ENCODE data around the gene ASIC4. TPM values are rescaled to one million over a fixed set of nuclear protein-coding genes. Genes with fewer than 3 reads are reported as not detected.

The ASIC4 gene
- total RNA-seq, 2 experiments from 2014 or later: not detected

DNA sequence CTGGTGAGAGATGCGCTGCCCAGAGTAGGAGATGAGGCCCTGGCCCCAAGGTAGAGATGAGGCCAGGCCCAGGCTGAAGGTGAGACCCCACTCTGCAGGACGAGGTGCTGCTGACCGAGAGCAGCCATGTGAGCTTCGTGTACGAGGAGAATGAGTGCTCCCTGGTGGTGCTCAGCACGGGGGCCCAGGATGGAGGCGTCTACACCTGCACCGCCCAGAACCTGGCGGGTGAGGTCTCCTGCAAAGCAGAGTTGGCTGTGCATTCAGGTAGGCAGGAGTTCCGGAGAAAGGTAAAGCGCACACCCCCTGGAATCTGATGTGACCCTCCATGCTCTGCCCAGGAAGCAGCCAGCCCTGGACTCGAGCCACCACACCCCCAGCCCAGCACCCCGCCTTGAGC lies 37.1 kb upstream of the ASIC4 start:
- POLR2A ChIA-PET: interaction anchor here (1.1 kb wide), 1 partner anchor 22 kb away, joined by 5 read pairs; the partner anchor contains the start of gene GMPPA

DNA sequence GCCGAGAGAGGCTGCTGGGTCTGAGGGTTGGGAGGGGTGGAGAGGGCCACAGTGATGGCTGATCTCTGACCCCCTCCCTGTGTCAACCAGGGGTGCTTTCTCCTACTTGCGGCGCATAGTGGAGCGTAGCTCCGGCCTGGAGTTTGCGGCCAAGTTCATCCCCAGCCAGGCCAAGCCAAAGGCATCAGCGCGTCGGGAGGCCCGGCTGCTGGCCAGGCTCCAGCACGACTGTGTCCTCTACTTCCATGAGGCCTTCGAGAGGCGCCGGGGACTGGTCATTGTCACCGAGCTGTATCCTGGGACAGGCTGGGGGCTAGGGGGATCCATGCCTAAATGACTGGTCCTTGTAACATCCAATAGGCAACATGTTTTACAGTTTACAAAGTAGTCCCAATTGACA lies 36.5 kb upstream of the ASIC4 start:
- ChIA-PET POLR2A (no interaction called here), CTCF (interaction anchor here (1.4 to 2.3 kb wide), 3 partner anchors 17 to 52 kb away, joined by 5 to 11 read pairs (median 7); no protein-coding TSS in a partner anchor)

More for the DNA sequence above, 37.1 kb upstream of the ASIC4 start:
- CTCF ChIA-PET: interaction anchor here (0.7 to 2.3 kb wide), 8 partner anchors 8 to 59 kb away, joined by 3 to 12 read pairs (median 6); no protein-coding TSS in a partner anchor

DNA sequence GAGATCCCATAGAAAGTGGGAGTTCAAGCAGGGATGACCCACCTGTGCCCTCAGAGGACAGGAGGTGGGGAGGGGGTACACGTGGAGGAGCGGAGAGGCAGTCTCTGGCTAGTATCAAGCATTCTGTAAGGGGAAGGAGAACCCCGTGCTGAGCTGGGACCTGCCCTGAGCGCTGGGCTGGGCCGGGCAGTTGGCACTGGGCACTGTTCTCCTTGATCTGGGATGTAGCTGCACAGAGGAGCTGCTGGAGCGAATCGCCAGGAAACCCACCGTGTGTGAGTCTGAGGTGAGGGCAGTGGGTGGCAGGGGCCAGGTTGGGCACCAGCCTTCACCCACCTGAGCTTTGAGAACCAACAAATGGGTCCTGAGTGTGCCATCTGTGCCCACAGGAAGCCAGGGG lies 35.4 kb upstream of the ASIC4 start:
- POLR2A ChIA-PET: no interaction called here

DNA sequence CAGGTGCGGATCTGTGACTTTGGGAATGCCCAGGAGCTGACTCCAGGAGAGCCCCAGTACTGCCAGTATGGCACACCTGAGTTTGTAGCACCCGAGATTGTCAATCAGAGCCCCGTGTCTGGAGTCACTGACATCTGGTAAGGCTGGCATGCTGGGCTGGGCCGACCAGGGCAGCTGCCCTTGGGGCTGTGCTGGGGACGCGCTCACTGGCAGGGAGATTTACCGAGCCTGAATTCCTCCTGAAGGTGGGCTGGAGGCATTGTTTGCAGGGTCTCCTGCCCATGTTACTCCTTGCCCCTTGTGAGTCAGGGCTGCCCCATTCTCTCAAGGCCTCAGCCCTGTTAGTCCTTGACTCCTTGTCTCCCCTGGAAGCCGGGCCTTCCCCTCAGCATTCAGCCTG lies 34.3 kb upstream of the ASIC4 start:
- CTCF ChIA-PET: no interaction called here
- POLR2A ChIA-PET: no interaction called here

More for the DNA sequence above, 35.4 kb upstream of the ASIC4 start:
- CTCF ChIA-PET: interaction anchor here (2.3 kb wide), 1 partner anchor 51 kb away, joined by 11 read pairs; no protein-coding TSS in a partner anchor

DNA sequence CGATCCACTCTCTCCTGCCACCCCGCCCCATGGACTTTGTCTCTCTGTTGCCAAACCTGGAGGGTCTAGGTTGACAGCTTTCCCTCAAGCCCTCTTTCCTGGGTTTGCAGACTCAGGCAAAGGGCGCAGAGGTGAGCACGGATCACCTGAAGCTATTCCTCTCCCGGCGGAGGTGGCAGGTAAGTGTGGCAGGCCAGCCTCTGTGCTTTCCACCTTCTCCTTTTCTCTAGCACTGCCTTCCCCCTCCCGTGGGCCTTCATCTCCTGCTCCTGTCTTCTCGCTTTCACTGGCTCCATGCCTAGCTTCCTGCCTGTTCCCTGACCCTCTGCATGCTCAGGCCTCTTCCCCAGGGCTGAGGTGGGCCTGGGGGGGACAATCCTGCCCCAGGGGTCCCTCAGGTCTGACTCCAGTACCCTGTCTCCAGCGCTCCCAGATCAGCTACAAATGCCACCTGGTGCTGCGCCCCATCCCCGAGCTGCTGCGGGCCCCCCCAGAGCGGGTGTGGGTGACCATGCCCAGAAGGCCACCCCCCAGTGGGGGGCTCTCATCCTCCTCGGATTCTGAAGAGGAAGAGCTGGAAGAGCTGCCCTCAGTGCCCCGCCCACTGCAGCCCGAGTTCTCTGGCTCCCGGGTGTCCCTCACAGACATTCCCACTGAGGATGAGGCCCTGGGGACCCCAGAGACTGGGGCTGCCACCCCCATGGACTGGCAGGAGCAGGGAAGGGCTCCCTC lies 31.4 kb upstream of the ASIC4 start:
- CTCF ChIA-PET: interaction anchor here (0.7 to 2.1 kb wide), 5 partner anchors 10 to 47 kb away, joined by 3 to 8 read pairs (median 3); no protein-coding TSS in a partner anchor
- POLR2A ChIA-PET: interaction anchor here (0.6 kb wide), 1 partner anchor 16 kb away, joined by 4 read pairs; the partner anchor contains the start of gene GMPPA

DNA sequence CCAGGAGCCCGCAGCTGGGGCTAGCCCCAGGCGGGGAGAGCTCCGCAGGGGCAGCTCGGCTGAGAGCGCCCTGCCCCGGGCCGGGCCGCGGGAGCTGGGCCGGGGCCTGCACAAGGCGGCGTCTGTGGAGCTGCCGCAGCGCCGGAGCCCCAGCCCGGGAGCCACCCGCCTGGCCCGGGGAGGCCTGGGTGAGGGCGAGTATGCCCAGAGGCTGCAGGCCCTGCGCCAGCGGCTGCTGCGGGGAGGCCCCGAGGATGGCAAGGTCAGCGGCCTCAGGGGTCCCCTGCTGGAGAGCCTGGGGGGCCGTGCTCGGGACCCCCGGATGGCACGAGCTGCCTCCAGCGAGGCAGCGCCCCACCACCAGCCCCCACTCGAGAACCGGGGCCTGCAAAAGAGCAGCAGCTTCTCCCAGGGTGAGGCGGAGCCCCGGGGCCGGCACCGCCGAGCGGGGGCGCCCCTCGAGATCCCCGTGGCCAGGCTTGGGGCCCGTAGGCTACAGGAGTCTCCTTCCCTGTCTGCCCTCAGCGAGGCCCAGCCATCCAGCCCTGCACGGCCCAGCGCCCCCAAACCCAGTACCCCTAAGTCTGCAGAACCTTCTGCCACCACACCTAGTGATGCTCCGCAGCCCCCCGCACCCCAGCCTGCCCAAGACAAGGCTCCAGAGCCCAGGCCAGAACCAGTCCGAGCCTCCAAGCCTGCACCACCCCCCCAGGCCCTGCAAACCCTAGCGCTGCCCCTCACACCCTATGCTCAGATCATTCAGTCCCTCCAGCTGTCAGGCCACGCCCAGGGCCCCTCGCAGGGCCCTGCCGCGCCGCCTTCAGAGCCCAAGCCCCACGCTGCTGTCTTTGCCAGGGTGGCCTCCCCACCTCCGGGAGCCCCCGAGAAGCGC lies 30.6 kb upstream of the ASIC4 start:
- POLR2A ChIA-PET: no interaction called here
- CTCF ChIA-PET: interaction anchor here (0.7 to 2.1 kb wide), 3 partner anchors 11 to 46 kb away, joined by 3 to 8 read pairs (median 3); no protein-coding TSS in a partner anchor

DNA sequence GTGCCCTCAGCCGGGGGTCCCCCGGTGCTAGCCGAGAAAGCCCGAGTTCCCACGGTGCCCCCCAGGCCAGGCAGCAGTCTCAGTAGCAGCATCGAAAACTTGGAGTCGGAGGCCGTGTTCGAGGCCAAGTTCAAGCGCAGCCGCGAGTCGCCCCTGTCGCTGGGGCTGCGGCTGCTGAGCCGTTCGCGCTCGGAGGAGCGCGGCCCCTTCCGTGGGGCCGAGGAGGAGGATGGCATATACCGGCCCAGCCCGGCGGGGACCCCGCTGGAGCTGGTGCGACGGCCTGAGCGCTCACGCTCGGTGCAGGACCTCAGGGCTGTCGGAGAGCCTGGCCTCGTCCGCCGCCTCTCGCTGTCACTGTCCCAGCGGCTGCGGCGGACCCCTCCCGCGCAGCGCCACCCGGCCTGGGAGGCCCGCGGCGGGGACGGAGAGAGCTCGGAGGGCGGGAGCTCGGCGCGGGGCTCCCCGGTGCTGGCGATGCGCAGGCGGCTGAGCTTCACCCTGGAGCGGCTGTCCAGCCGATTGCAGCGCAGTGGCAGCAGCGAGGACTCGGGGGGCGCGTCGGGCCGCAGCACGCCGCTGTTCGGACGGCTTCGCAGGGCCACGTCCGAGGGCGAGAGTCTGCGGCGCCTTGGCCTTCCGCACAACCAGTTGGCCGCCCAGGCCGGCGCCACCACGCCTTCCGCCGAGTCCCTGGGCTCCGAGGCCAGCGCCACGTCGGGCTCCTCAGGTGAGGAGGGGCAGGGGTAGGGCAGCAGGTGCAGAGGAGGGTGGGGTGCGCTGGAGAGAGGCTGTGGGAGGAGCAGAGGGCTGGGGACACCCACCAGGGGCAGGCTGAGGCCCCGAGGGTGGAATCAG lies 29.7 kb upstream of the ASIC4 start:
- POLR2A ChIA-PET: interaction anchor here (0.6 kb wide), 1 partner anchor 114 kb away, joined by 4 read pairs; no protein-coding TSS in a partner anchor

DNA sequence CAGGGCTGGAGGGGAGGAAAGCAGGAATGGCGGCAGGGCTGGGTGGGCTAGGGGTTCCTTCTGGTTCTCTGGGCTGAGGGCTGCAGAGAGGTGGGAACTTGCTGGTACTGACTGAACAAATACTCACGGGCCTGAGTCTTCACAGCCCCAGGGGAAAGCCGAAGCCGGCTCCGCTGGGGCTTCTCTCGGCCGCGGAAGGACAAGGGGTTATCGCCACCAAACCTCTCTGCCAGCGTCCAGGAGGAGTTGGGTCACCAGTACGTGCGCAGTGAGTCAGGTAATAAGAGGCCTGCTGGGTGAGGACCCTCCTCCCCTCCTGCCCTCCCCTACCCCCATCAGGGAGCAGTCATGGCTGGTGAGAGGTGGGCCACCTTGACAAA lies 29.1 kb upstream of the ASIC4 start:
- CTCF ChIA-PET: interaction anchor here (1.2 to 2.1 kb wide), 3 partner anchors 9 to 45 kb away, joined by 6 to 8 read pairs (median 7); no protein-coding TSS in a partner anchor
- POLR2A ChIA-PET: interaction anchor here (0.6 kb wide), 1 partner anchor 113 kb away, joined by 4 read pairs; no protein-coding TSS in a partner anchor

More for the DNA sequence above, 29.7 kb upstream of the ASIC4 start:
- CTCF ChIA-PET: interaction anchor here (0.8 to 2.1 kb wide), 3 partner anchors 8 to 45 kb away, joined by 3 to 8 read pairs (median 6); no protein-coding TSS in a partner anchor

DNA sequence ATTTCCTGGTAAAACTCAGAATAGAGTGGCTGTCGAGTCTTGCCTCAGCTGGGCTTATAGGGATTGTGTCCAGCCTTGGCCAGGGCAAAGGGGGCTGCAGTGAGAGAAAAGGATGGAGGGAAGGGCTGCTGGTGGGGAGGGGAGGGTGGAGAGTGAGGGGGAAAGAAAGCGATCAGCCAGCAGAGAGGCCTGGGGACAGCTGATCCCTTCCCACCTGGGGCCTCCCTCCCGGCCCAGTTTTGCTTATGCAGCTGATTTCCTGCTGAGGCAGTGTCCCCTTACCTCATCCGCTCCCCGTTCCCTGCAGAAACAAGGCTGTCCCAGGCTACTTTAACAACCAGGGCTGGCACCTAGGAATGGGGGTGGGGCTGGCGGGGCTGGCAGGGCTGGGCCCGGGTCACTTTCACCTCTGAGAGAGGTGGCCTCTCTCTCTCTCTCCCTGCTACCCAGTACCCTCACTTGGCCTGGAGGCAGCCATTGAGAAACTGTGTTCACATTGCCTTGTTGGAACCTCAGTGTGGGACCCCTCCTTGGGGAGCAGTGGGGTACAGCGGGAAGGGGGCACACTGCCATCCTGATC lies 27.8 kb upstream of the ASIC4 start:
- POLR2A ChIA-PET: no interaction called here
- CTCF ChIA-PET: interaction anchor here (1.2 to 1.9 kb wide), 4 partner anchors 9 to 55 kb away, joined by 5 to 8 read pairs (median 6); a partner anchor contains a TSS

DNA sequence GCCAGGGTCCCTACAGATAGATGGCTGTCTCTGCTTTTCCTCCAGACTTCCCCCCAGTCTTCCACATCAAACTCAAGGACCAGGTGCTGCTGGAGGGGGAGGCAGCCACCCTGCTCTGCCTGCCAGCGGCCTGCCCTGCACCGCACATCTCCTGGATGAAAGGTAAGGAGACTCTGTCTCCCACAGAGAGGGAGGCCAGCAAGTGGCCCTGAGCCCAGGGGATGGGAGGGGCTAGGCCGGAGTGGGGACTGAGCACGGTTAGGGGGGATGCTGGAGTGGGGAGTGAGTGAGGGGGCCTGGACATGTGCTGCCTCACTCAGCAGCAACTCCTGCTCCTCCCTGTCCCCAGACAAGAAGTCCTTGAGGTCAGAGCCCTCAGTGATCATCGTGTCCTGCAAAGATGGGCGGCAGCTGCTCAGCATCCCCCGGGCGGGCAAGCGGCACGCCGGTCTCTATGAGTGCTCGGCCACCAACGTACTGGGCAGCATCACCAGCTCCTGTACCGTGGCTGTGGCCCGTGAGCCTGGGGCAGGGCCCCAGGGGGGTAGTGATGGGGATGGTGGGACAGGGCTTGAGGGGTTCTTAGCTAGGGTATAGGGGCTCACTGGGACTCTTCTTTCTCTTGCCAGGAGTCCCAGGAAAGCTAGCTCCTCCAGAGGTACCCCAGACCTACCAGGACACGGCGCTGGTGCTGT lies 26.0 kb upstream of the ASIC4 start:
- ChIA-PET CTCF (interaction anchor here (1.7 kb wide), 1 partner anchor 12 kb away, joined by 4 read pairs; no protein-coding TSS in a partner anchor), POLR2A (no interaction called here)

DNA sequence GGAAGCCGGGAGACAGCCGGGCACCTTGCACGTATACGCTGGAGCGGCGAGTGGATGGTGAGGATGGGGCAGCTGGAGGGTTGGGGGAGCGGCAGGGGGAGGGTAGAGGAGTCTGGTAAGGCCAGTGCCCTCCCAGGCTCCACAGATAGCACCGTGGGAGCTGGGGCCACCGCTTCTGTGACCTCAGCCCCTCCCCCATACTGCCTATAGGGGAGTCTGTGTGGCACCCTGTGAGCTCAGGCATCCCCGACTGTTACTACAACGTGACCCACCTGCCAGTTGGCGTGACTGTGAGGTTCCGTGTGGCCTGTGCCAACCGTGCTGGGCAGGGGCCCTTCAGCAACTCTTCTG lies 25.5 kb upstream of the ASIC4 start:
- CTCF ChIA-PET: interaction anchor here (1.7 kb wide), 1 partner anchor 12 kb away, joined by 4 read pairs; no protein-coding TSS in a partner anchor
- POLR2A ChIA-PET: no interaction called here

DNA sequence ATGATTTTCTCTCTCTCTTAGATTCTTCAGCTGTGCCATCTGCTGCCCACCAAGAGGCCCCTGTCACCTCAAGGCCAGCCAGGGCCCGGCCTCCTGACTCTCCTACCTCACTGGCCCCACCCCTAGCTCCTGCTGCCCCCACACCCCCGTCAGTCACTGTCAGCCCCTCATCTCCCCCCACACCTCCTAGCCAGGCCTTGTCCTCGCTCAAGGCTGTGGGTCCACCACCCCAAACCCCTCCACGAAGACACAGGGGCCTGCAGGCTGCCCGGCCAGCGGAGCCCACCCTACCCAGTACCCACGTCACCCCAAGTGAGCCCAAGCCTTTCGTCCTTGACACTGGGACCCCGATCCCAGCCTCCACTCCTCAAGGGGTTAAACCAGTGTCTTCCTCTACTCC lies 25.0 kb upstream of the ASIC4 start:
- ChIA-PET CTCF (interaction anchor here (1.7 to 9.7 kb wide), 2 partner anchors 13 to 40 kb away, joined by 4 to 112 read pairs; no protein-coding TSS in a partner anchor), POLR2A (no interaction called here)

DNA sequence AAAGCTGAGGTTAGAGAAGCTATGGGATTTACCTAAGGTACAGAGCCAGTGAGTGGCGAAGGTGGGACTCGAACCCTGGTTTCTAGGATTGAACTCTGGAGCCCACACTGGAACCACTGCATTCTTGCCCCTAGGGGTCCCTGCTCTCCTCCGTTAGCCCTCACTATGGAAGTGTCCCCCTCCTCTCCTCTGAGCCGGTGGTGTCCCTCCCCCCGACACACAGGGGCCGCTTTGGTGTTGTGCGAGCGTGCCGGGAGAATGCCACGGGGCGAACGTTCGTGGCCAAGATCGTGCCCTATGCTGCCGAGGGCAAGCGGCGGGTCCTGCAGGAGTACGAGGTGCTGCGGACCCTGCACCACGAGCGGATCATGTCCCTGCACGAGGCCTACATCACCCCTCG lies 24.1 kb upstream of the ASIC4 start:
- CTCF ChIA-PET: interaction anchor here (1.4 to 9.7 kb wide), 2 partner anchors 39 to 51 kb away, joined by 4 to 112 read pairs; no protein-coding TSS in a partner anchor
- POLR2A ChIA-PET: no interaction called here

DNA sequence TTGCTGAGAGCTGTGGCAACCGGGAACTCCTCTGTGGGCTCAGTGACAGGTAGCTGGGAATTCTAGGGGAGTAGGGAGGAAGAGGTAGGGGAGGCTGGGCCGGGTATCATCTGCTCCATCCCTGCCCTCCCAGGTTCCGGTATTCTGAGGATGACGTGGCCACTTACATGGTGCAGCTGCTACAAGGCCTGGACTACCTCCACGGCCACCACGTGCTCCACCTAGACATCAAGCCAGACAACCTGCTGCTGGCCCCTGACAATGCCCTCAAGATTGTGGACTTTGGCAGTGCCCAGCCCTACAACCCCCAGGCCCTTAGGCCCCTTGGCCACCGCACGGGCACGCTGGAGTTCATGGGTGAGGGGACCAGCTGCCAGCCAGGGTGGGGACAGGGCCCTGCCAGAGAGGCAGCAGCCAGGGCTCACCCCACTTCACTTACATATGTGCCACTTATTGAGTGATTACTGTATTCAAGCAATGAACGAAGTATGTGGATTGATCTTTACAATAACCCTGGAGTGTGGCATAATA lies 23.6 kb upstream of the ASIC4 start:
- POLR2A ChIA-PET: no interaction called here

DNA sequence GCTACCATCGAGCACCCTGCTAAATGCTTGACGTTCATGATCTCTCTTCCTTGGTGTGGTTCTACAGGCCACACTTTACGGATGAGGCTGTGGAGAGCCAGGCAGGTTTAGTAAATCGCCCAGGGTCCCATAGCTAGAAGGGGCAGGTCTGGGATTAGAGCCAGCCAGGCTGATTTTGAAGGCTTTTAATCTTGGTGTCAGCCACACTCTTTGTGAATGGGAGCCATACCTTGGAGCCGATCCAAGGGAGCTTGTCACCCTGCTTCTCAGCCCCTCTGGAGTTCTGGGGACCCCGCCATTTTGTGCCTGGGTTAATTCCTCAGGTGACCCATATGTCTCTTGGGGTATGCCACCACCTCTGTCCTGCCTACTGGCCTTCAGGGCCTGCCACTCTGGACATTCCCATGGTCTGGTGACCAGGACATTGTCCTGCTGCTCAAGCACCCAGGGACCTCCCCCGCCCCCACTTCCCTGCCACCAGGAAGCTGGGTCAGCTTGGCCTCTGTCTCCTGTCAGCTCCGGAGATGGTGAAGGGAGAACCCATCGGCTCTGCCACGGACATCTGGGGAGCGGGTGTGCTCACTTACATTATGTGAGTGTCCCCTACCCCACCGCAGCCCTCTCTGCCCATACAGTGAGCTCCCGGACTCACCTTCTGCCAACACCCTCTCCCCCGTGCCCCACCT lies 22.9 kb upstream of the ASIC4 start:
- CTCF ChIA-PET: interaction anchor here (1.4 to 9.7 kb wide), 3 partner anchors 15 to 50 kb away, joined by 4 to 112 read pairs (median 5); no protein-coding TSS in a partner anchor
- POLR2A ChIA-PET: no interaction called here

More for the DNA sequence above, 23.6 kb upstream of the ASIC4 start:
- CTCF ChIA-PET: interaction anchor here (1.4 to 9.7 kb wide), 2 partner anchors 38 to 50 kb away, joined by 4 to 112 read pairs; no protein-coding TSS in a partner anchor

DNA sequence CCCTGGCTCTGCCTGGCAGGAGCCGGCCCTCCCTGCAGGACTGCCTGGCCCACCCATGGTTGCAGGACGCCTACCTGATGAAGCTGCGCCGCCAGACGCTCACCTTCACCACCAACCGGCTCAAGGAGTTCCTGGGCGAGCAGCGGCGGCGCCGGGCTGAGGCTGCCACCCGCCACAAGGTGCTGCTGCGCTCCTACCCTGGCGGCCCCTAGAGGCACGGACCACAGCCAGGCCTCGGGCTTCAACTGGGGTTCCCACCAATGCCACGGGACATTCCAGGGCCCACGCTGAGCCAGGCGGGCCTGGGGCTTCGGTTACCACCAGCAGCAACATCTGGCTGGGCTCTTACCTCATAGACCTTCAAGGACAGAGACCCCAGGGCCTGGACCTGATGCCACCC lies 21.7 kb upstream of the ASIC4 start:
- POLR2A ChIA-PET: no interaction called here
- CTCF ChIA-PET: interaction anchor here (1.7 to 9.7 kb wide), 2 partner anchors 16 to 36 kb away, joined by 5 to 112 read pairs; no protein-coding TSS in a partner anchor

DNA sequence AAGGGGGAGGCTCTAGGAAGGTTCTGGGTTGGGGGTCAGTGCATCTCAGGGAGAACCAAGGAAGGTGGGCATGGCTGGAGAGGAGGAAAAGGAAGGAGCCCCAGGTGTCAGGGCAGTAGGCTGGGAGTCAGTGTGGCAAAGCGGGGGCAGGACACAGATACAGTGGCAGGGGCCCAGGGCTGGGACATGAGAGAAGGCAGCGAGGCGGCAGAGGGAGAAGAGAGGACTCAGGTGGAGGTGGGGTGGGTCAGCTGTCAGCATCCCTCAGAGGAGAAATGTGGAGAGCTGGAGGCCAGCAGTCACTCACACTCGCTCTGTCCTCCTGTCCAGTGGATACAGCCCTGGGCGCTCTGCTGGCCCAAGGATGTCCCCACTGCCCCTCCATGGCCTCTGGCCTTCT lies 21.2 kb upstream of the ASIC4 start:
- ChIA-PET POLR2A (no interaction called here), CTCF (interaction anchor here (9.7 kb wide), 1 partner anchor 36 kb away, joined by 112 read pairs; no protein-coding TSS in a partner anchor)

Measured in activated CD8-positive, alpha-beta memory T cell treated with anti-CD3 and anti-CD28 coated beads for 36 hours (primary cell).